HepG2 (cell line): Measurements from ENCODE around the gene CPNE4. TPM values are rescaled to one million over a fixed set of nuclear protein-coding genes. Genes with fewer than 3 reads are reported as not detected.

ENCODE experiments used
- CENPBD1 ChIP-seq: sonication (generic); formaldehyde crosslinking; IDR thresholded peaks from 2 replicates; pipeline ENCODE4 v1.8.0; 2022; ENCODE audit warnings: missing genetic modification reagents, low read depth, mild to moderate bottlenecking, borderline replicate concordance
- MAFF ChIP-seq: IDR thresholded peaks from 2 replicates; pipeline ENCODE4 v1.6.1; 2011; ENCODE audit warnings: low read depth, low read length, improper control_type of control experiment
- NR2F2 ChIP-seq: IDR thresholded peaks from 2 replicates; pipeline ENCODE4 v1.6.1; 2012; ENCODE audit warnings: low read depth, inconsistent platforms, borderline replicate concordance
- RBM22 ChIP-seq: fragments of 200-400 bp; formaldehyde crosslinking; optimal IDR thresholded peaks from 2 replicates; pipeline ENCODE3; 2017; ENCODE audit warnings: mild to moderate bottlenecking, low read length, moderate library complexity
- SETDB1 ChIP-seq: sonication (generic); formaldehyde crosslinking; IDR thresholded peaks from 2 replicates; pipeline ENCODE4 v1.5.1; 2020; ENCODE audit warnings: missing genetic modification reagents, mild to moderate bottlenecking, borderline replicate concordance
- SNAPC4 ChIP-seq: sonication (generic); formaldehyde crosslinking; IDR thresholded peaks from 2 replicates; pipeline ENCODE4 v1.4.0; 2020; ENCODE audit warnings: mild to moderate bottlenecking, missing genetic modification reagents
- TFAP4 ChIP-seq: sonication (generic); IDR thresholded peaks from 2 replicates; pipeline ENCODE4 v1.6.1; 2016; ENCODE audit warnings: low read depth, borderline replicate concordance
- ZFP36L2 ChIP-seq: sonication (generic); formaldehyde crosslinking; IDR thresholded peaks from 2 replicates; pipeline ENCODE4 v1.4.0; 2020; ENCODE audit warnings: missing genetic modification reagents
- ZNF276 ChIP-seq: sonication (generic); formaldehyde crosslinking; IDR thresholded peaks from 2 replicates; pipeline ENCODE4 v1.4.0; 2020; ENCODE audit warnings: mild to moderate bottlenecking, low read depth, missing genetic modification reagents
- ZNF34 ChIP-seq: sonication (generic); formaldehyde crosslinking; IDR thresholded peaks from 2 replicates; pipeline ENCODE4 v1.4.0; 2020; ENCODE audit warnings: mild to moderate bottlenecking, missing genetic modification reagents, borderline replicate concordance
- ZNF513 ChIP-seq: sonication (generic); formaldehyde crosslinking; conservative IDR thresholded peaks from 2 replicates; pipeline ENCODE4 v1.5.0; 2020; ENCODE audit warnings: missing genetic modification reagents
- ZNF562 ChIP-seq: sonication (generic); formaldehyde crosslinking; IDR thresholded peaks from 2 replicates; pipeline ENCODE4 v1.8.0; 2022; ENCODE audit warnings: missing genetic modification reagents, borderline replicate concordance
- ZNF614 ChIP-seq: IDR thresholded peaks from 2 replicates; pipeline ENCODE4 v1.6.1; 2018; ENCODE audit warnings: missing biosample characterization, missing genetic modification reagents, inconsistent platforms, borderline replicate concordance
- polyA plus RNA-seq, 8 experiments: library from polyadenylated mRNA; depleted of rRNA in 3 of 8; stranded (reverse) in 7 of 8; unstranded in 1 of 8; fragments of >200 nt; fragmentation: Illumina TruSeq in 4 of 8; extraction: Trizol in 4 of 8; gene quantifications; 2 replicates each; pipeline versions ENCODE4 v1.2.1 to v1.2.3, GENCODE V29; 2011 to 2016; ENCODE audit warnings: low read depth in 4 of 8, missing spikeins in 1 of 8, mixed read lengths in 1 of 8; ENCODE audit not compliant: insufficient read depth in 1 of 8
- total RNA-seq, 5 experiments: library from RNA; depleted of rRNA; stranded (reverse); fragments of >200 nt; fragmentation: Illumina TruSeq; extraction: Trizol; gene quantifications; 2 replicates each; pipeline ENCODE4 v1.2.3, GENCODE V29; 2016; ENCODE audit warnings: low read depth in 1 of 5

CPNE4 gene
- total and polyA plus RNA-seq, 2 of the 13 experiments (the other 11 are each of a cell fraction or from before 2014, with no cell fraction given), result not detected

GRCh38 chr3:132034486-132035464, at the start of gene CPNE4 (continued):
- TF ChIP-seq SNAPC4 (CRISPR knock-in tag) (no peak), CENPBD1 (CRISPR knock-in tag) (no peak), MAFF (no peak), ZNF513 (CRISPR knock-in tag) (no peak), ZFP36L2 (CRISPR knock-in tag) (no peak), ZNF34 (CRISPR knock-in tag) (no peak), TFAP4 (no peak), NR2F2 (no peak), ZNF562 (CRISPR knock-in tag) (no peak), SETDB1 (CRISPR knock-in tag) (no peak), RBM22 (no peak), ZNF614 (CRISPR knock-in tag) (peak; percentile 36; the same call in 1 of the 2 replicates), ZNF276 (CRISPR knock-in tag) (no peak)
